GM12878 (cell line): ENCODE results near the gene KCNN1. TPM values are rescaled to one million over a fixed set of nuclear protein-coding genes. Genes with fewer than 3 reads are reported as not detected.

Experiments used
- ATAC-seq: fragments of 200-7000 bp; cut with Tn5 transposase; 3 replicates; pipeline ENCODE4 v1.9.1; 2020; ENCODE audit warnings: mild to moderate bottlenecking, moderate library complexity
- BruUV-seq: library from RNA; stranded (reverse); fragments of 400-500 nt; replicated peaks from 2 replicates; lab custom pipeline; 2021; lab: Mats Ljungman, UMichigan
- CTCF ChIA-PET: fragments of 300-600 bp; sonication (Branson Sonifier 250); formaldehyde crosslinking; extraction: SDS; loops from one replicate; lab custom pipeline; 2021; ENCODE audit warnings: inconsistent platforms; lab: Yijun Ruan, JAX
- POLR2A ChIA-PET: fragments of 350-600 bp; formaldehyde crosslinking; extraction: SDS; loops from one replicate; lab custom pipeline; 2021; ENCODE audit warnings: inconsistent platforms; lab: Charles Lee
- RAD21 ChIA-PET: fragments of 300-600 bp; sonication (Branson Sonifier 250); formaldehyde crosslinking; loops from one replicate; lab custom pipeline; 2023; ENCODE audit warnings: antibody characterized with exemption; ENCODE audit not compliant: unreplicated experiment; lab: Charles Lee
- SMC1A ChIA-PET: fragments of 300-600 bp; sonication (Branson Sonifier 250); formaldehyde crosslinking; loops from one replicate; lab custom pipeline; 2023; ENCODE audit not compliant: unreplicated experiment, uncharacterized antibody; lab: Charles Lee
- DNase-seq: peaks from one replicate; pipeline ENCODE4 v3.0.0-alpha.2; 2011; ENCODE audit warnings: low read depth, low spot score
- FAIRE-seq: peaks from 3 replicates; lab custom pipeline; 2011; peaks lifted over from hg19 to GRCh38; lab: Jason Lieb, UNC
- H2AFZ ChIP-seq: 2 replicates; pipeline ENCODE4 v1.6.0; 2011; ENCODE audit warnings: low read depth, low read length, control low read depth; ENCODE audit not compliant: control insufficient read depth
- H3K27ac ChIP-seq: 2 replicates; pipeline ENCODE4 v1.5.1; 2011; ENCODE audit warnings: control low read depth; ENCODE audit not compliant: control insufficient read depth, insufficient read depth
- H3K27me3 ChIP-seq, 2 experiments: replicated peaks in 1 of 2; 2 replicates each; pipeline versions ENCODE4 v1.6.0 to v1.6.1; 2011; ENCODE audit warnings: low read length in 1 of 2; ENCODE audit not compliant: control insufficient read depth in 2 of 2, insufficient read depth in 2 of 2
- H3K36me3 ChIP-seq, 2 experiments: 2 replicates each; pipeline ENCODE4 v1.5.1; 2011; ENCODE audit warnings: low read length in 1 of 2; ENCODE audit not compliant: control insufficient read depth in 2 of 2, insufficient read depth in 2 of 2
- H3K4me1 ChIP-seq: 2 replicates; pipeline ENCODE4 v1.6.1; 2011; ENCODE audit warnings: mild to moderate bottlenecking, low read length, moderate library complexity, mixed read lengths; ENCODE audit not compliant: control insufficient read depth, insufficient read depth
- H3K4me2 ChIP-seq: 2 replicates; pipeline ENCODE4 v1.6.0; 2011; ENCODE audit warnings: control low read depth; ENCODE audit not compliant: control insufficient read depth, insufficient read depth
- H3K4me3 ChIP-seq: fragments of 200-600 bp; sonication (generic); 2 replicates; pipeline ENCODE4 v1.5.1; 2016
- H3K79me2 ChIP-seq: 2 replicates; pipeline ENCODE4 v1.6.0; 2011; ENCODE audit warnings: low read length; ENCODE audit not compliant: control insufficient read depth, insufficient read depth
- H3K9ac ChIP-seq: 2 replicates; pipeline ENCODE4 v1.8.0; 2011; ENCODE audit warnings: low read length, control low read depth, mixed read lengths; ENCODE audit not compliant: control insufficient read depth, insufficient read depth
- H3K9me3 ChIP-seq: replicated peaks from 3 replicates; pipeline ENCODE4 v1.5.1; 2011; ENCODE audit warnings: mild to moderate bottlenecking, low read length; ENCODE audit not compliant: control insufficient read depth, insufficient read depth
- H4K20me1 ChIP-seq: 2 replicates; pipeline ENCODE4 v1.6.0; 2011; ENCODE audit not compliant: control insufficient read depth, insufficient read depth
- BHLHE40 ChIP-seq, 2 experiments: fragments of 450-650 bp in 1 of 2; IDR thresholded peaks; 2 replicates each; pipeline ENCODE4 v1.6.1; 2011 to 2017; ENCODE audit warnings: low read depth in 2 of 2, borderline replicate concordance in 1 of 2, improper control_type of control experiment in 1 of 2, low read length in 1 of 2, mild to moderate bottlenecking in 1 of 2
- DPF2 ChIP-seq: fragments of 450-650 bp; IDR thresholded peaks from 2 replicates; pipeline ENCODE4 v1.6.1; 2017; ENCODE audit warnings: mild to moderate bottlenecking
- E2F4 ChIP-seq: IDR thresholded peaks from 2 replicates; pipeline ENCODE4 v1.6.1; 2012; ENCODE audit warnings: low read depth, low read length, improper control_type of control experiment
- EP300 ChIP-seq, 2 experiments: fragments of 150-350 bp in 1 of 2; IDR thresholded peaks; 2 replicates each; pipeline ENCODE4 v1.6.1; 2011 to 2012; ENCODE audit warnings: low read depth in 2 of 2, low read length in 2 of 2, borderline replicate concordance in 1 of 2, improper control_type of control experiment in 1 of 2, inconsistent platforms in 1 of 2; ENCODE audit not compliant: control insufficient read depth in 1 of 2
- FOS ChIP-seq: IDR thresholded peaks from 3 replicates; pipeline ENCODE4 v1.6.1; 2011; ENCODE audit warnings: borderline replicate concordance; ENCODE audit not compliant: insufficient read length; ENCODE audit errors: extremely low read depth
- HDGF ChIP-seq: fragments of 450-650 bp; IDR thresholded peaks from 2 replicates; pipeline ENCODE4 v1.6.1; 2016; ENCODE audit warnings: antibody characterized with exemption
- MYC ChIP-seq: IDR thresholded peaks from 2 replicates; pipeline ENCODE4 v1.6.1; 2011; ENCODE audit warnings: mild to moderate bottlenecking, low read length, moderate library complexity, inconsistent platforms; ENCODE audit not compliant: insufficient read depth, insufficient replicate concordance, insufficient read length, severe bottlenecking
- POLR2A ChIP-seq: IDR thresholded peaks from 2 replicates; pipeline ENCODE4 v1.6.1; 2011; ENCODE audit warnings: low read depth, mild to moderate bottlenecking, low read length
- POLR2AphosphoS5 ChIP-seq: IDR thresholded peaks from 2 replicates; pipeline ENCODE4 v1.6.1; 2011; ENCODE audit warnings: mild to moderate bottlenecking, low read length, inconsistent platforms
- RB1 ChIP-seq: fragments of 450-650 bp; formaldehyde crosslinking; IDR thresholded peaks from 2 replicates; pipeline ENCODE4 v1.6.1; 2017; ENCODE audit warnings: mild to moderate bottlenecking, borderline replicate concordance
- SIN3A ChIP-seq: IDR thresholded peaks from 2 replicates; pipeline ENCODE4 v1.6.1; 2012; ENCODE audit warnings: low read depth, low read length, improper control_type of control experiment
- SP1 ChIP-seq: IDR thresholded peaks from one replicate; pipeline ENCODE4 v1.6.1; 2011; ENCODE audit warnings: low read depth, low read length
- TAF1 ChIP-seq: IDR thresholded peaks from 2 replicates; pipeline ENCODE4 v1.6.1; 2011; ENCODE audit warnings: mild to moderate bottlenecking, low read depth, low read length, borderline replicate concordance
- ZNF207 ChIP-seq: fragments of 450-650 bp; IDR thresholded peaks from 2 replicates; pipeline ENCODE4 v1.6.1; 2014; ENCODE audit warnings: antibody characterized with exemption, mild to moderate bottlenecking, borderline replicate concordance
- ZNF592 ChIP-seq: fragments of 450-650 bp; IDR thresholded peaks from 2 replicates; pipeline ENCODE4 v1.6.1; 2017; ENCODE audit warnings: mild to moderate bottlenecking, moderate library complexity
- WGBS: methylation state at CpG from one replicate; pipeline ENCODE4 v1.1.6; 2016; ENCODE audit warnings: low lambda C conversion rate; ENCODE audit not compliant: insufficient replicate concordance, insufficient coverage; ENCODE audit errors: missing lambda C conversion rate; 5-methylcytosine and 5-hydroxymethylcytosine counted together
- in situ Hi-C: fragments of 300-500 bp; cut with MboI; formaldehyde crosslinking; loops from 9 replicates; pipeline ENCODE4 v1.14.3; 2018; ENCODE audit warnings: mixed read lengths
- intact Hi-C: fragments of 100-400 bp; cut with micrococcal nuclease; formaldehyde crosslinking; loops from one replicate; pipeline ENCODE4 v1.14.2; 2022; ENCODE audit not compliant: unreplicated experiment
- polyA plus RNA-seq, 11 experiments: library from polyadenylated mRNA; depleted of rRNA in 4 of 11; unstranded in 6 of 11; stranded (reverse) in 5 of 11; fragments of >200 nt; fragmentation: Nextera tagmentation in 4 of 11; fragmentation: Illumina TruSeq in 1 of 11; extraction: Ambion mirVana in 4 of 11; extraction: Trizol in 1 of 11; gene quantifications; 1 replicate in 1 of 11; 2 replicates in 10 of 11; pipeline versions ENCODE4 v1.2.1 to v1.2.3, GENCODE V29; 2011 to 2016; ENCODE audit warnings: inconsistent platforms in 2 of 11, missing spikeins in 2 of 11, low read depth in 1 of 11
- total RNA-seq, 4 experiments: library from RNA; depleted of rRNA in 3 of 4; stranded (reverse); fragments of >200 nt in 3 of 4; fragmentation: Illumina TruSeq in 1 of 4; extraction: Trizol in 1 of 4; gene quantifications; 2 replicates each; pipeline versions ENCODE4 v1.2.1 to v1.2.3, GENCODE V29; 2013 to 2021

KCNN1 gene
- total and polyA plus RNA-seq, 10 of the 15 experiments (the other 5 are each of a cell fraction or from before 2014, with no cell fraction given) = 0.02 to 0.95 (median 0.16) TPM; not detected in 1

GRCh38 chr19:17932485-17933338, 34.2 kb upstream of the KCNN1 start, which contains the start of gene CCDC124:
TSS of gene CCDC124 (plus strand) at chr19:17933015. CDS start at chr19:17936421, 3,406 bp downstream.
- Histone ChIP-seq H3K9me3 (no peaks in the 10 kb centered on the region), H3K79me2 (peaks cover 10% of the 10 kb centered on the region), H3K4me1 (peaks cover 26% of the 10 kb centered on the region), H3K4me2 (peak within 1 kb of the TSS; percentile 67), H3K36me3 (no peaks in the 10 kb centered on the region), H3K4me3 (peak within 1 kb of the TSS; percentile 90), H3K27me3 (no peaks in the 10 kb centered on the region), H4K20me1 (no peaks in the 10 kb centered on the region), H3K9ac (peak within 1 kb of the TSS; percentile 92), H2AFZ (peak within 1 kb of the TSS; percentile 96), H3K27ac (peak within 1 kb of the TSS; percentile 89)
- in situ Hi-C loops = no loop called here
- ChIA-PET CTCF (interaction anchor here (0.6 to 11.0 kb wide), 17 partner anchors 12 to 452 kb away, joined by 3 to 302 read pairs (median 5); partner anchors contain the start of genes RPL18A and SLC5A5), SMC1A (interaction anchor here (0.8 to 7.1 kb wide), 16 partner anchors 63 to 181 kb away, joined by 3 to 137 read pairs (median 4); partner anchors contain the start of genes FCHO1, JAK3 and RPL18A), RAD21 (interaction anchor here (0.6 to 6.8 kb wide), 22 partner anchors 12 to 276 kb away, joined by 3 to 228 read pairs (median 4); partner anchors contain the start of genes FCHO1, JAK3, MAP1S and RPL18A), POLR2A (interaction anchor here (0.6 to 1.9 kb wide), 10 partner anchors 13 to 166 kb away, joined by 3 to 65 read pairs (median 4); partner anchors contain the start of genes JAK3 and RPL18A)
- intact Hi-C loops = loop anchor here (1.0 to 10.0 kb wide), 3 partner anchors 62 to 148 kb away; partner anchors contain the start of gene RPL18A
- FAIRE-seq = peak; percentile 98
- BruUV-seq = TSS peak; percentile 88
- peak; percentile 78 for DNase-seq
- peak; percentile 95 for ATAC-seq
- 1% methylated on average over 64 of the region's 64 CpGs for WGBS
- TF ChIP-seq ZNF207 = peak; percentile 99
- TF ChIP-seq SP1 = peak; percentile 14
- TF ChIP-seq POLR2A = peak; percentile 91
- peak; percentile 38 to 54; a peak in 2 of 4 replicates for TF ChIP-seq BHLHE40 (IDR thresholded peaks at IDR 0.05; ENCODE audit: borderline replicate concordance in 1 of 2, low read depth in 2 of 2, low read length in 1 of 2)
- 0 out of 4 replicates have a peak, but pooled peaks of 1 of the 2 experiments have one; percentile 2 for TF ChIP-seq EP300 (IDR thresholded peaks at IDR 0.05; ENCODE audit: borderline replicate concordance in 1 of 2, control insufficient read depth in 1 of 2, low read depth in 2 of 2, low read length in 2 of 2)
- TF ChIP-seq HDGF = 0 out of 2 replicates have a peak, but pooled peaks have one; percentile 9
- TF ChIP-seq RB1 = peak; percentile 27; the same call in 1 of the 2 replicates
- TF ChIP-seq SIN3A = peak; percentile 48; the same call in 1 of the 2 replicates
- TF ChIP-seq MYC = peak; percentile 81
- TF ChIP-seq ZNF592 = peak; percentile 72
- peak; percentile 53; the same call in 1 of the 2 replicates for TF ChIP-seq POLR2AphosphoS5
- TF ChIP-seq DPF2 = peak; percentile 66
- TF ChIP-seq E2F4 = no peak
- peak; percentile 35; the same call in 1 of the 2 replicates for TF ChIP-seq TAF1
- no peak for TF ChIP-seq FOS
